Amygdala (tissue), 56 donors: ENCODE data around the gene YPEL3.

ENCODE experiments used
- DNase-seq, 56 donors: peaks; one replicate each; lab custom pipeline; 2025; lab: John Stamatoyannopoulos, UW

The YPEL3 gene

DNA sequence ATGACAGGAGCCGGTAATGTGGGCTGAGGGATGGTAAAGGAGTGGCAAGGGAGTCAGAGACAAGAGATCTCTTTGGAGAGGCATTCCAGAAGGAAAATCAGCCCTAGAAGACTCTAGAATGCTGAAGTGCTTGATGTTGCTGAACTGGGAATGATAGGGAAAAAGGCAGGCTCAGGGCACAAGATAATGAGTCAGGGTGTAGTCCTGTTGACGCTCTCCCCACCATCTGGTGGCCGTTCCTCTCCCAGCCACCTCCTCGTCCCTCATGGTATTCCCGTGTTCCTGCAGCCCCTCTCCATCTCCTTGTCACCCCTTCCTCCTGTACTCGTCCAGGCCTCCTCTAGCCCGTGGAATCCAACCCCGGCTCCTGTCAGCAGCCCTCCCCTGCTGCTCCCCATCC is 41.6 kb downstream of the YPEL3 start:
- no peak for DNase-seq

DNA sequence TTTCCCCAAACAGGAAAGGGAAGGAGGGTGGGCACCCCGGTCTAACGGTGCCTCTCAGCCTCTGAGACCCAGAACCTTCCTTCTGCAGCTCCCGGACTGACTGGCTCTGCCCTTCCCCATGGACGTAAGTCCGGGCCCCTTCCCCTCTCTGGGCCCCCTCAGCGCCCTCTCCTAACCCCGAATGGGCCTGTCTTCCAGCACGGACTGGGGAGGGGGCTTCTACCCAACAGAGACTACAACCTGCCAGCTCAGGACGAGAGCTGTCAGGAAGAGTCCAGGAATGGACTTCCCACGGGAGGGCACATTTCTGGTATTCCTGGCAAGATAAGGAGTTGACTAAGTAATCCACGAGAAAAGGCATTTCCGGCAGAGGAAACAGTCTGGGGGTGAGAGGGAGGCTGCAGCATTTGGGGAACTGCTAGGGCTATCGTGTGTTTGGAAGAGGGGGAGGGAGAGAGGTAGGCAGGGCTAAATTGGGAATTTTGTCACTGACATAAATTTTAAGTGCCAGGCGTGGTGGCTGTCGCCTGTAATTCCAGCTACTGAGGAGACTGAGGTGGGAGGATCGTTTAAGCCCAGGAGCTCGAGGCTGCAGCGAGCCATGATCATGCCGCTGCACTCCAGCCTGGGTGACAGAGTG is 42.5 kb downstream of the YPEL3 start:
- peak in 2 of 56 donors; percentile 12 to 43 for DNase-seq

DNA sequence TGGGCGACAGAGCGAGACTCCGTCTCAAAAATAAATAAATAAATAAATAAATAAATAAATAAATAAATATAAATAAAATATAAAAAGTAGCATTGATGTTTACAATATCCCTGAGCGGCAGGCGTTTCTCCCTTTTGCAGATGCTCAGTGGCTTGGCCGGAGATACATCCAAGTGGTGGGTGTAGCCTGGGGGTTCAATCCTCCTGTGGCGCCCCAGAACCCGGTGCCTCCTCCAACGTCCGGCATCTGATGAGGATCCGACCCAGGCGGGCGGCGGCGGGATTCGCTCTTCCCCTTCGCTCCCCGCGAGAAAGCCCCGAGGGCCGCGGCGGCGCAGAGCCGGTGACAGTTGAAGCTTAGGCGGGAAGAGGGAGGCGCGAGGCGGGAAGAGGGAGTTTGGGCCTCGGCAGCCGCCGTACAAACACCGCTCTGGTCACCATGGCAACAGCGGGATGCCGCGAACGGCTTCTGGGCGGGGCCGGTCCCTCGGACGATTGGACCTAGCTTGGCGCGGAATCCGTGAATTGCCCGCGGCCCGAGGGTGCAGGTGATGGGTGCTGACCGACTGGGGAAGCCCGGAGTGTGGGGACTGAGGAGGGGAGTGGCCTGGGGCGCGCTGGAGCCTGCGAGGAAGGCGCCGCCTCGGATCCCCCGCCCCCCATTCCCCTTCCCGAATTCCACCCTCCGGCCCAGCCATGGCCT is 43.2 kb downstream of the YPEL3 start:
- DNase-seq: peak in 55 of 56 donors; percentile 17 to 94 (median 77)

DNA sequence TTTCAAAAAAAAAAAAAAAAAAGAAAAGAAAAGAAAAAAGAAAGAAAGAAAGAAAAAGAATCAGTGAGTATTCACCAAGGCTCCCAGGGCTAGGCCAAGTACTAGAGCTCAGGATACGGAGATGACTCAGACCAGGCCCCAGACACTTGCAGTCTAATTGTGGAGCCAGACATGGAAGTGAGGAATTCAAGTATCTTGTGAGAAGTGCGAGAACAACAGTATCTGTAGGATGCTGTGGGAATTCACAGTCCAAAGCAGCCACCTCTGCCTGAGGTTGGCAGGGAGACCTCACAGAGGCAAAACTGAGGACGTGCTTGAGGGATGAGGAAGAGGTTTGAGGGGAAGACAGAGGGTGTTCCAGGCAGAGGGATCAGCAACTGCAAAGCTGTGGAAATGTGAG is 44.5 kb downstream of the YPEL3 start:
- no peak for DNase-seq

DNA sequence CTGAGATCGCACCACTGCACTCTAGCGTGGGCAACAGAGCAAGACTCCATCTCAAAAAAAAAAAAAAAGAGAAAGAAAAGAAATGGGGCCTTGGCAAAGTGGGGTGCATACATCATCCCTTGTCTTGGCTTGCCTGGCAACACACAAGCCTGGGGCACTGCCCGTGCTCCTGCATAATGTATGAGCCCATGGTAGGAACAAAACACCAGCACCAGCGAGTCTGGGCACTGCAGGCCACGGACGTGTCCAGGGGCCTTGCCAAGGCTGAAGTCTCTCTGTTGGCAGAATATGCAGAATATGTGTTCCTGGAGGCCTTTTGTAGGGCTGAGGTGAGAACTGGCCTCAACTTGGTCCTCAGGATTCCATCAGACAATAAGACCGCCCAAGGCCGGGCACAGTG is 46.1 kb downstream of the YPEL3 start:
- peak in 41 of 56 donors; percentile 10 to 90 (median 60) for DNase-seq

DNA sequence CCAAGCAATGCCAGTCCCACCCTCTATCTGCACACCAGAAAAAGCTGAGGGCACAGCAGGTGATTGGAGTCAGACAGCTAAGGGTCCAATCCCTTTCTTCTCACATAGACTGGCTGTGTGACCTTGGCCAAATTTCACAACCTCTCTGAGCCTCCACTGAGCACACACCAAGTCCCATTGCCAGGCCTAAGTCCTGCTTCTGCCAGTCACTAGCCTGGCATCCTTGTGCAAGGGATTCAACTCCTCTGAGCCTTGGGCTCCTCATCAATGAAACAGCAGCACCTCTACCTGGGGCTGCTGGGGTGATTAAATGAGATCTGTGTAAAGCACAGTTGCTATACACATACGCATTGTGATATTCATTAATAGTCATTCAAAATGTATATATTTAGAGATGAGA is 49.4 kb downstream of the YPEL3 start:
- no peak for DNase-seq

DNA sequence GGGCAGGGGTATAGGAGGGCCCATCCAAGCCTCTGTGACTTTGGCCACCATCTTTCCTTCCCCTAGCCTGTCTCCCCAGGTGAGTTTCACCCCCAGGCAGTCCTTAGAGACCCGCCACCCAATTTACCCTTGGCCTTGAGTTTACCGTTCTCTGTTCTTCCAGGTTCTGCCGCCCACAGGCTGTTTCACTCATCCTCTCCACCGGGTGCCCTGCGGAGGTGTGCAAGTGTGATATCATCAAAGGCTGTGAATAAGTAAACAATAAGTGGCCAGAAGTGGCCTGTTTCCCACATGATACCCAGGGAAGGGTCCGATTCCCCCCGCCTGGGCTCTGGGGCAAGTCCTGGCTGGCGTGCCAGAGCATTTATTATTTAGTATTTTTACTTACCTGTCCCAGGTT is 49.8 kb downstream of the YPEL3 start:
- DNase-seq: no peak
